Activated CD4-positive, alpha-beta memory T cell treated with anti-CD3 and anti-CD28 coated beads, Interleukin-2, amount 10 ng/mL, durations not matched to agents 7 days and 5 days (primary cell): Measurements from ENCODE around the gene USP17L30. TPM values are rescaled to one million over a fixed set of nuclear protein-coding genes. Genes with fewer than 3 reads are reported as not detected.
"Not testable (repeated sequence)": the region's sequence is repeated elsewhere in the genome, so short reads cannot be mapped to it uniquely, and the experiment has no call there.

Source experiments
- CTCF ChIA-PET: fragments of 350-600 bp; sonication (Branson Sonifier 250); formaldehyde crosslinking; loops from one replicate; lab custom pipeline; 2021; ENCODE audit warnings: antibody characterized with exemption, inconsistent platforms; lab: Charles Lee
- POLR2A ChIA-PET: fragments of 350-600 bp; sonication (Branson Sonifier 250); formaldehyde crosslinking; loops from one replicate; lab custom pipeline; 2021; ENCODE audit warnings: antibody characterized with exemption; lab: Charles Lee
- DNase-seq: peaks from one replicate; pipeline ENCODE4 v3.0.0-alpha.2; 2020
- H3K27ac Mint-ChIP-seq: one replicate; pipeline ENCODE4 v1.8.0; 2021; ENCODE audit warnings: mild to moderate bottlenecking, mixed read lengths
- H3K27me3 Mint-ChIP-seq: one replicate; pipeline ENCODE4 v1.8.0; 2021; ENCODE audit warnings: mixed read lengths
- H3K36me3 Mint-ChIP-seq: one replicate; pipeline ENCODE4 v1.8.0; 2021; ENCODE audit warnings: low read depth, mixed read lengths
- H3K4me1 Mint-ChIP-seq: one replicate; pipeline ENCODE4 v1.8.0; 2021; ENCODE audit warnings: mixed read lengths
- H3K4me3 Mint-ChIP-seq: one replicate; pipeline ENCODE4 v1.8.0; 2021; ENCODE audit warnings: mild to moderate bottlenecking, mixed read lengths
- H3K9me3 Mint-ChIP-seq: one replicate; pipeline ENCODE4 v1.8.0; 2021; ENCODE audit warnings: mixed read lengths
- total RNA-seq, 2 experiments: library from RNA; stranded (reverse); gene quantifications; one replicate each; pipeline ENCODE4 v1.2.3, GENCODE V29; 2021

The USP17L30 gene, protein sequence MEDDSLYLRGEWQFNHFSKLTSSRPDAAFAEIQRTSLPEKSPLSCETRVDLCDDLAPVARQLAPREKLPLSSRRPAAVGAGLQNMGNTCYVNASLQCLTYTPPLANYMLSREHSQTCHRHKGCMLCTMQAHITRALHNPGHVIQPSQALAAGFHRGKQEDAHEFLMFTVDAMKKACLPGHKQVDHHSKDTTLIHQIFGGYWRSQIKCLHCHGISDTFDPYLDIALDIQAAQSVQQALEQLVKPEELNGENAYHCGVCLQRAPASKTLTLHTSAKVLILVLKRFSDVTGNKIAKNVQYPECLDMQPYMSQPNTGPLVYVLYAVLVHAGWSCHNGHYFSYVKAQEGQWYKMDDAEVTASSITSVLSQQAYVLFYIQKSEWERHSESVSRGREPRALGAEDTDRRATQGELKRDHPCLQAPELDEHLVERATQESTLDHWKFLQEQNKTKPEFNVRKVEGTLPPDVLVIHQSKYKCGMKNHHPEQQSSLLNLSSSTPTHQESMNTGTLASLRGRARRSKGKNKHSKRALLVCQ
- not detected for total RNA-seq

DNA sequence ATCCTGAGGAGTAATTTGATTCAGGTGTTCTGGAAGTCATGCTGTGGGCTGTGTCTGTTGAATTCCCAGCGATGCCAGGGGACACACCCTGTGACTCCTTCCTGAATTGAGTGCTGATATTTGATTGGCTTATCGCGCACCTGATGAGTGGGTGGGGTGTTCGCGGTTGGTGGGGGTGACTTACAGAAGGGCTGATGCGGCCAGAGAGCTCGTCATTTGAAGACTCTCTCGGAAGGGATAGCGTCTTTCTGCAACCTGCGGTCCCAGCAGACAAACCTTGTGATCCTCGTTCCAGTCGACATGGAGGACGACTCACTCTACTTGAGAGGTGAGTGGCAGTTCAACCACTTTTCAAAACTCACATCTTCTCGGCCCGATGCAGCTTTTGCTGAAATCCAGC, at the start of gene USP17L30:
Gene USP17L30, plus strand, starts transcription at position 301 of the 400 bp plus-strand sequence. Its CDS starts 0 bp downstream, at position 301.
- DNase-seq, CTCF ChIA-PET, H3K4me1 Mint-ChIP-seq, POLR2A ChIA-PET, H3K4me3 Mint-ChIP-seq, H3K27me3 Mint-ChIP-seq, H3K36me3 Mint-ChIP-seq, H3K27ac Mint-ChIP-seq, H3K9me3 Mint-ChIP-seq: not testable (repeated sequence)

DNA sequence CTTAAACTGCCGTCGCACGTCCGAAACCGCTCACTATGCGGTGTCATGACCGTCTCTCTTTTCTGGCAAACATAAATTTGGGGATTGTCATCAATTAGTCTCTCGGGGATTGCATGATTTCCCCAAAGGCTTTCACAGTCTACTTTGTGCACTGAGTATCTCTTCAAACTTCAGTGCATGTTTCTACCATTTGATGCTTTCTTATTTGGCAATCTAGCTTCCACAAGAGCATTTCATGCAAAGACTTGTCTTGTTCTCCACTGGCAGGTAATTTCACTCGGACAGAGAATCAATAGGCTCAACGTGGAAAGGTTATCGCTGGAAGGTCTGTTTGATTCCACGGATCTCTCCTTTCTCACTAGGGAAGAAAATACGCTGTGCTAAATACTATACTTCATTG, 38.7 kb upstream of the USP17L30 start:
- POLR2A ChIA-PET, H3K9me3 Mint-ChIP-seq, CTCF ChIA-PET, H3K4me1 Mint-ChIP-seq, H3K36me3 Mint-ChIP-seq, H3K27me3 Mint-ChIP-seq, DNase-seq, H3K27ac Mint-ChIP-seq, H3K4me3 Mint-ChIP-seq: not testable (repeated sequence)

DNA sequence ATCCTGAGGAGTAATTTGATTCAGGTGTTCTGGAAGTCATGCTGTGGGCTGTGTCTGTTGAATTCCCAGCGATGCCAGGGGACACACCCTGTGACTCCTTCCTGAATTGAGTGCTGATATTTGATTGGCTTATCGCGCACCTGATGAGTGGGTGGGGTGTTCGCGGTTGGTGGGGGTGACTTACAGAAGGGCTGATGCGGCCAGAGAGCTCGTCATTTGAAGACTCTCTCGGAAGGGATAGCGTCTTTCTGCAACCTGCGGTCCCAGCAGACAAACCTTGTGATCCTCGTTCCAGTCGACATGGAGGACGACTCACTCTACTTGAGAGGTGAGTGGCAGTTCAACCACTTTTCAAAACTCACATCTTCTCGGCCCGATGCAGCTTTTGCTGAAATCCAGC, 38.1 kb upstream of the USP17L30 start, which contains the start of gene USP17L24:
Gene USP17L24, plus strand, starts transcription at position 301 of the 400 bp plus-strand sequence. Its CDS starts 0 bp downstream, at position 301.
- not testable (repeated sequence) for H3K36me3 Mint-ChIP-seq, H3K27ac Mint-ChIP-seq, H3K4me3 Mint-ChIP-seq

DNA sequence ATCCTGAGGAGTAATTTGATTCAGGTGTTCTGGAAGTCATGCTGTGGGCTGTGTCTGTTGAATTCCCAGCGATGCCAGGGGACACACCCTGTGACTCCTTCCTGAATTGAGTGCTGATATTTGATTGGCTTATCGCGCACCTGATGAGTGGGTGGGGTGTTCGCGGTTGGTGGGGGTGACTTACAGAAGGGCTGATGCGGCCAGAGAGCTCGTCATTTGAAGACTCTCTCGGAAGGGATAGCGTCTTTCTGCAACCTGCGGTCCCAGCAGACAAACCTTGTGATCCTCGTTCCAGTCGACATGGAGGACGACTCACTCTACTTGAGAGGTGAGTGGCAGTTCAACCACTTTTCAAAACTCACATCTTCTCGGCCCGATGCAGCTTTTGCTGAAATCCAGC, 33.3 kb upstream of the USP17L30 start, which contains the start of gene USP17L25:
Gene USP17L25, plus strand, starts transcription at position 301 of the 400 bp plus-strand sequence. Its CDS starts 0 bp downstream, at position 301.
- CTCF ChIA-PET, POLR2A ChIA-PET, H3K9me3 Mint-ChIP-seq, H3K36me3 Mint-ChIP-seq, H3K4me3 Mint-ChIP-seq, H3K27ac Mint-ChIP-seq, H3K27me3 Mint-ChIP-seq, DNase-seq, H3K4me1 Mint-ChIP-seq: not testable (repeated sequence)

More for the DNA sequence above, 38.1 kb upstream of the USP17L30 start, which contains the start of gene USP17L24:
- DNase-seq, H3K4me1 Mint-ChIP-seq, H3K27me3 Mint-ChIP-seq, H3K9me3 Mint-ChIP-seq, POLR2A ChIA-PET, CTCF ChIA-PET: not testable (repeated sequence)

DNA sequence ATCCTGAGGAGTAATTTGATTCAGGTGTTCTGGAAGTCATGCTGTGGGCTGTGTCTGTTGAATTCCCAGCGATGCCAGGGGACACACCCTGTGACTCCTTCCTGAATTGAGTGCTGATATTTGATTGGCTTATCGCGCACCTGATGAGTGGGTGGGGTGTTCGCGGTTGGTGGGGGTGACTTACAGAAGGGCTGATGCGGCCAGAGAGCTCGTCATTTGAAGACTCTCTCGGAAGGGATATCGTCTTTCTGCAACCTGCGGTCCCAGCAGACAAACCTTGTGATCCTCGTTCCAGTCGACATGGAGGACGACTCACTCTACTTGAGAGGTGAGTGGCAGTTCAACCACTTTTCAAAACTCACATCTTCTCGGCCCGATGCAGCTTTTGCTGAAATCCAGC, 28.6 kb upstream of the USP17L30 start, which contains the start of gene USP17L26:
Gene USP17L26, plus strand, starts transcription at position 301 of the 400 bp plus-strand sequence. Its CDS starts 0 bp downstream, at position 301.
- H3K36me3 Mint-ChIP-seq, CTCF ChIA-PET, DNase-seq, H3K4me3 Mint-ChIP-seq, POLR2A ChIA-PET, H3K9me3 Mint-ChIP-seq, H3K27ac Mint-ChIP-seq, H3K4me1 Mint-ChIP-seq, H3K27me3 Mint-ChIP-seq: not testable (repeated sequence)

DNA sequence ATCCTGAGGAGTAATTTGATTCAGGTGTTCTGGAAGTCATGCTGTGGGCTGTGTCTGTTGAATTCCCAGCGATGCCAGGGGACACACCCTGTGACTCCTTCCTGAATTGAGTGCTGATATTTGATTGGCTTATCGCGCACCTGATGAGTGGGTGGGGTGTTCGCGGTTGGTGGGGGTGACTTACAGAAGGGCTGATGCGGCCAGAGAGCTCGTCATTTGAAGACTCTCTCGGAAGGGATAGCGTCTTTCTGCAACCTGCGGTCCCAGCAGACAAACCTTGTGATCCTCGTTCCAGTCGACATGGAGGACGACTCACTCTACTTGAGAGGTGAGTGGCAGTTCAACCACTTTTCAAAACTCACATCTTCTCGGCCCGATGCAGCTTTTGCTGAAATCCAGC, 23.8 kb upstream of the USP17L30 start, which contains the start of gene USP17L5:
Gene USP17L5, plus strand, starts transcription at position 301 of the 400 bp plus-strand sequence. Its CDS starts 0 bp downstream, at position 301.
- H3K27me3 Mint-ChIP-seq, H3K27ac Mint-ChIP-seq, H3K36me3 Mint-ChIP-seq, DNase-seq, CTCF ChIA-PET, H3K4me3 Mint-ChIP-seq, POLR2A ChIA-PET, H3K9me3 Mint-ChIP-seq, H3K4me1 Mint-ChIP-seq: not testable (repeated sequence)

DNA sequence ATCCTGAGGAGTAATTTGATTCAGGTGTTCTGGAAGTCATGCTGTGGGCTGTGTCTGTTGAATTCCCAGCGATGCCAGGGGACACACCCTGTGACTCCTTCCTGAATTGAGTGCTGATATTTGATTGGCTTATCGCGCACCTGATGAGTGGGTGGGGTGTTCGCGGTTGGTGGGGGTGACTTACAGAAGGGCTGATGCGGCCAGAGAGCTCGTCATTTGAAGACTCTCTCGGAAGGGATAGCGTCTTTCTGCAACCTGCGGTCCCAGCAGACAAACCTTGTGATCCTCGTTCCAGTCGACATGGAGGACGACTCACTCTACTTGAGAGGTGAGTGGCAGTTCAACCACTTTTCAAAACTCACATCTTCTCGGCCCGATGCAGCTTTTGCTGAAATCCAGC, 19.1 kb upstream of the USP17L30 start, which contains the start of gene USP17L27:
Gene USP17L27, plus strand, starts transcription at position 301 of the 400 bp plus-strand sequence. Its CDS starts 0 bp downstream, at position 301.
- H3K4me3 Mint-ChIP-seq, CTCF ChIA-PET, H3K9me3 Mint-ChIP-seq, H3K4me1 Mint-ChIP-seq, DNase-seq, H3K27me3 Mint-ChIP-seq, H3K36me3 Mint-ChIP-seq, H3K27ac Mint-ChIP-seq, POLR2A ChIA-PET: not testable (repeated sequence)

DNA sequence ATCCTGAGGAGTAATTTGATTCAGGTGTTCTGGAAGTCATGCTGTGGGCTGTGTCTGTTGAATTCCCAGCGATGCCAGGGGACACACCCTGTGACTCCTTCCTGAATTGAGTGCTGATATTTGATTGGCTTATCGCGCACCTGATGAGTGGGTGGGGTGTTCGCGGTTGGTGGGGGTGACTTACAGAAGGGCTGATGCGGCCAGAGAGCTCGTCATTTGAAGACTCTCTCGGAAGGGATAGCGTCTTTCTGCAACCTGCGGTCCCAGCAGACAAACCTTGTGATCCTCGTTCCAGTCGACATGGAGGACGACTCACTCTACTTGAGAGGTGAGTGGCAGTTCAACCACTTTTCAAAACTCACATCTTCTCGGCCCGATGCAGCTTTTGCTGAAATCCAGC, 14.3 kb upstream of the USP17L30 start, which contains the start of gene USP17L28:
Gene USP17L28, plus strand, starts transcription at position 301 of the 400 bp plus-strand sequence. Its CDS starts 0 bp downstream, at position 301.
- CTCF ChIA-PET, H3K4me1 Mint-ChIP-seq, H3K27ac Mint-ChIP-seq, H3K36me3 Mint-ChIP-seq, DNase-seq, H3K27me3 Mint-ChIP-seq, H3K4me3 Mint-ChIP-seq, H3K9me3 Mint-ChIP-seq, POLR2A ChIA-PET: not testable (repeated sequence)

DNA sequence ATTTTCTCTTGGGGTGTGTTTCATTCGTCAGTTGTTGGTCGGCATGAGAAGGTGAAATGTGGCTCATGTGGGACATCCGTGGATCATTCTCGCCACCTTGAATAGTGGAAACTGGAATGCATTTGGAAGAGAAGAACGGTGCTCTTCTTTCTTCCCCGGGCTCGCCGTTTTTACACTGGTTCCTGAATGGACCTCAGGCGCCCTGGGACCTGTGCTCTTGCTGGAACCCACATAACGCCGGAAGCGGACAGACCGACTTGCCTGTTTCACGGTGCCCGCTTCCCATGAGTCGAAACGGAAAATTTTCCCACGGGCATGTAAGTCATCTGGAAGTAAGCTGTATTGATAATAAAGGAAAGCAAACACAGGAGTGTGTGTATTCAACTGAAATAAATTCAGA, 12.1 kb upstream of the USP17L30 start:
- H3K27me3 Mint-ChIP-seq, CTCF ChIA-PET, H3K4me1 Mint-ChIP-seq, H3K9me3 Mint-ChIP-seq, POLR2A ChIA-PET, H3K36me3 Mint-ChIP-seq, DNase-seq, H3K27ac Mint-ChIP-seq, H3K4me3 Mint-ChIP-seq: not testable (repeated sequence)

DNA sequence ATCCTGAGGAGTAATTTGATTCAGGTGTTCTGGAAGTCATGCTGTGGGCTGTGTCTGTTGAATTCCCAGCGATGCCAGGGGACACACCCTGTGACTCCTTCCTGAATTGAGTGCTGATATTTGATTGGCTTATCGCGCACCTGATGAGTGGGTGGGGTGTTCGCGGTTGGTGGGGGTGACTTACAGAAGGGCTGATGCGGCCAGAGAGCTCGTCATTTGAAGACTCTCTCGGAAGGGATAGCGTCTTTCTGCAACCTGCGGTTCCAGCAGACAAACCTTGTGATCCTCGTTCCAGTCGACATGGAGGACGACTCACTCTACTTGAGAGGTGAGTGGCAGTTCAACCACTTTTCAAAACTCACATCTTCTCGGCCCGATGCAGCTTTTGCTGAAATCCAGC, 9.6 kb upstream of the USP17L30 start, which contains the start of gene USP17L29:
Gene USP17L29, plus strand, starts transcription at position 301 of the 400 bp plus-strand sequence. Its CDS starts 0 bp downstream, at position 301.
- DNase-seq, H3K27ac Mint-ChIP-seq, H3K9me3 Mint-ChIP-seq, CTCF ChIA-PET, H3K36me3 Mint-ChIP-seq, H3K4me1 Mint-ChIP-seq, POLR2A ChIA-PET, H3K27me3 Mint-ChIP-seq, H3K4me3 Mint-ChIP-seq: not testable (repeated sequence)

DNA sequence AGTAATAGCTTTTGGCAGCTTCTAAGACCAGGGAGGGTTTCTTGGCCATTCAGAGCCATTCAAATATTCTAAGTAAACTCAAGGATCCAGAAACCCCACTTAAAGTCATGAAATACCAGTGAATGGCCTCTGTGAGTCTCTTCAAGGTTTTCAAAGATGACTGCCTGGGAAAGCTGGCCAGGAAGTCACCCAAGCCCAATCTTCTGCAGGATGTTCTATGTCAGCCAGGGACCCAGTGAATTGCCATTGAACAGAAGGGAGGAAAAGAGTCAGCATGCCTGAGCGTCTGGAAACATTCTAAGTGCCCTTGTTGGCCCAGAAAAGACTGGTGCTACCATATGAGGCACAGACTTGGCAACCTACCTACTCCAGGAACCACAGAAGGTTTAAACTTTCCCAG, 17.0 kb downstream of the USP17L30 start:
- H3K36me3 Mint-ChIP-seq, CTCF ChIA-PET, DNase-seq, H3K4me3 Mint-ChIP-seq, H3K27ac Mint-ChIP-seq, POLR2A ChIA-PET, H3K4me1 Mint-ChIP-seq, H3K9me3 Mint-ChIP-seq, H3K27me3 Mint-ChIP-seq: not testable (repeated sequence)

DNA sequence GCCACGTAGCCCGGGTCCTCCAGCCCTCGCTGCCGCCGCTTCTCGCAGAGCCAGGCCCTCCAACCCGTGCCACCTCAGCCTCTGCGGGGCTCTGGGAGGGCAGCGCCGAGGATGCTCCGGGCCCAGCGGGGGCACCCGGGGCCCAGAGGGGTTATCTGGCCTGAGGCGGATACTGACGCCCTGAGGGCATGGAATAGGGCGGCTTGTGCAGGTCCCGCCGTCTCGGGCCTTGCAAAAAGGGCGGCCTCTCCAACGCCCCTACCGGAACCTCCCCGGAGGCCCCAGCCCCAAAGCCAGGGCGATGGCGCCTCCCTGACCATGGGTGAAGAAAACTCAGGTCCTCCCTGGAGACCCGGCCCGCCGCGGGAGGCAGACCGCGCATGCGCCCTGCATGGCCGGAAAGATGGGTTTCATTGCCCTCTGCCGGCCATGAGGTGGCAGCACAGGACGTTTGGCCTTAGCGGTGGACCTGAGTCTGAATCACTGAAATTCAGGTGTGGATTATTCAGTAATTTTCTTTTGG, 18.1 kb downstream of the USP17L30 start:
- H3K9me3 Mint-ChIP-seq, POLR2A ChIA-PET, H3K27ac Mint-ChIP-seq, H3K27me3 Mint-ChIP-seq, H3K36me3 Mint-ChIP-seq, CTCF ChIA-PET, H3K4me1 Mint-ChIP-seq: not testable (repeated sequence)
- peak overlapping the region; percentile 37 for H3K4me3 Mint-ChIP-seq
- peak; percentile 52 for DNase-seq

DNA sequence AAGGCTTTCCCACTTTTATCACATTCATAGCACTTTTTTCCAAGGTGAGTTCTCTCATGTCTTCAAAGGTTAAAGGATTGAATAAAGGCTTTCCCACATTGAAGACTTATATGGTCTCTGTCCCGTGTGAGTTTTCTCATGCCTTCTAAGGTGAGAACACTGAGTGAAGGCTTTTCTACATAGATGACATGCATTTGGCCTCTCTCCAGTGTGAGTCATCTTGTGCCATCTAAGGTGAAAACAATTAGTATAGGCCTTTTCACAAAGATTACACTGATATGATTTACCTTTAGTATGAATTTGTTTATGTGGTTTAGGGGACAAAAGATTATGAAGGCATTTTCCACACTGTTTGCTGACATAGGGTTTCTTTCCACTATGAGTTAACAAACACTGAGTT, 21.2 kb downstream of the USP17L30 start:
- H3K4me3 Mint-ChIP-seq, result no peak overlapping the region
- H3K36me3 Mint-ChIP-seq, result no peaks in the 10 kb centered on the region
- no peaks in the 10 kb centered on the region for H3K27me3 Mint-ChIP-seq
- POLR2A ChIA-PET, result no interaction called here
- DNase-seq, result no peak
- no peaks in the 10 kb centered on the region for H3K9me3 Mint-ChIP-seq
- H3K4me1 Mint-ChIP-seq, result no peaks in the 10 kb centered on the region
- CTCF ChIA-PET, result no interaction called here
- H3K27ac Mint-ChIP-seq, result no peak overlapping the region
